ENCODE data around the gene PLAAT1. TPM values are rescaled to one million over a fixed set of nuclear protein-coding genes. Genes with fewer than 3 reads are reported as not detected.

PLAAT1 gene
- 1 to 10 TPM in 1 of 7 donors, under 1 TPM in 4, not detected in 2; 0.54 to 1.8 (median 0.72) TPM for total RNA-seq
- 1 to 10 TPM in 1 of 2 donors, under 1 TPM in 1; 0.18 to 1.9 TPM for polyA plus RNA-seq
- long read RNA-seq, donor 1 = 0 reads
- long read RNA-seq, donor 2, transcript HRASLS-201 (4 exons, 1,066 nt) = major isoform, 8 of 15 reads
- long read RNA-seq, donor 2, partial matches to known transcripts = 7 of 15 reads
- long read RNA-seq, donor 2, other reads (novel, unspliced or antisense) = 0 of 15 reads
- long read RNA-seq, donor 3 = 0 reads

DNA sequence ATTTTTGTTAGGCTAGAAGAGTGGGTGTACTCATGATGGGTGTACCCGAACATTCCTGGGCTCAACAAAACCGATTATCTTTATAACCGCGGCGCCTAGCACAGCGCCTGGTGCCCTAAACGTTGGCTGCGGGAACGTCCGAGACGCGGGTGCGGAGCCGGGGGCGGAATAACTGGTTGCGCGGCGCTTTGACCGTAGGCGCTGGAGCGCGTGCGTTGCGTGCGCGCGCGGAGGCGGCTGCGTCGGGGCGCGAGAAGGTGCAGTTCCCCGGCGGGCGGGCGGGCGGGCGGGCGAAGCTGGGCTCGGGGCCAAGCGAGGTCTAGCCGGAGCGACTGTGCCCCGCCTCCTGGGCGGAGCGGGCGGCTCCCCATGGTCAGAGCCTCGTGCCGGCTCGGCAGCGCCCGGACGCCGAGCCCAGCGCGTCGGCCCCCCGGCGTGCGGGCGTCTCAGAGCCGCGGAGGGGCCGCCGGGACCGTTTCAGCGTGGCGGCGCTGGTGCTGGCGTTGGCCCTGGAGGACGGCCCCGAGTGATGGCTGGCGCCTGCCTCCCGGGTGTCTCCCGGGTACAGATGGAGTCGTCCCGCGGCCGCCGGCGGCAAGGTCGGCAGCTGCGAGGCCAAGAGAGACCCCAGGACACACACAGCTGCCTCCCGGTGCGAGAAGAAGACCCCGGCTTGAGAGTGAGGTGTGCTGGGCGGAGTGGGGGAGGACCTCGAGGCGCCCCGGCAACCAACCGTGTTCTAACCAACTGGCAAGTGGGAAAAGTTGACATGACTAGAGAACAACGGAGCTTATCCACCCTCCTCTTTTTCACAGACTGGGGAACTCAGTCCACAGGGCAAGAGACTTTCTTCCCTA lies at the start of gene PLAAT1:
Gene PLAAT1, plus strand, starts transcription at position 373 of the 857 bp plus-strand sequence. CDS start 14,429 bp downstream, outside the sequence.
- Histone ChIP-seq H3K9me3 (no peaks in the 10 kb centered on the region), H3K27me3 (no peaks in the 10 kb centered on the region), H3K4me1 (ENCODE audit: insufficient read depth) (no peaks in the 10 kb centered on the region), H3K4me3 (peak within 1 kb of the TSS; percentile 24), H3K36me3 (no peaks in the 10 kb centered on the region), H3K27ac (no peak within 1 kb of the TSS)
- intact Hi-C loops (cut with DNase I) = loop anchor here in 1 of 4 donors (10.0 kb wide), 1 partner anchor 436 kb away; no protein-coding TSS in a partner anchor
- no peak for TF ChIP-seq EP300 (IDR thresholded peaks at IDR 0.05)
- TF ChIP-seq POLR2A (IDR thresholded peaks at IDR 0.05) = no peak
- TF ChIP-seq, protein P1, sequence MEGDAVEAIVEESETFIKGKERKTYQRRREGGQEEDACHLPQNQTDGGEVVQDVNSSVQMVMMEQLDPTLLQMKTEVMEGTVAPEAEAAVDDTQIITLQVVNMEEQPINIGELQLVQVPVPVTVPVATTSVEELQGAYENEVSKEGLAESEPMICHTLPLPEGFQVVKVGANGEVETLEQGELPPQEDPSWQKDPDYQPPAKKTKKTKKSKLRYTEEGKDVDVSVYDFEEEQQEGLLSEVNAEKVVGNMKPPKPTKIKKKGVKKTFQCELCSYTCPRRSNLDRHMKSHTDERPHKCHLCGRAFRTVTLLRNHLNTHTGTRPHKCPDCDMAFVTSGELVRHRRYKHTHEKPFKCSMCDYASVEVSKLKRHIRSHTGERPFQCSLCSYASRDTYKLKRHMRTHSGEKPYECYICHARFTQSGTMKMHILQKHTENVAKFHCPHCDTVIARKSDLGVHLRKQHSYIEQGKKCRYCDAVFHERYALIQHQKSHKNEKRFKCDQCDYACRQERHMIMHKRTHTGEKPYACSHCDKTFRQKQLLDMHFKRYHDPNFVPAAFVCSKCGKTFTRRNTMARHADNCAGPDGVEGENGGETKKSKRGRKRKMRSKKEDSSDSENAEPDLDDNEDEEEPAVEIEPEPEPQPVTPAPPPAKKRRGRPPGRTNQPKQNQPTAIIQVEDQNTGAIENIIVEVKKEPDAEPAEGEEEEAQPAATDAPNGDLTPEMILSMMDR (IDR thresholded peaks at IDR 0.05) = no peak
- DNase-seq = peak; percentile 14 to 70 (median 33)
- 1 to 2% (median 1%) methylated on average over 31 to 93 of the region's 93 CpGs for WGBS, 3 donors

DNA sequence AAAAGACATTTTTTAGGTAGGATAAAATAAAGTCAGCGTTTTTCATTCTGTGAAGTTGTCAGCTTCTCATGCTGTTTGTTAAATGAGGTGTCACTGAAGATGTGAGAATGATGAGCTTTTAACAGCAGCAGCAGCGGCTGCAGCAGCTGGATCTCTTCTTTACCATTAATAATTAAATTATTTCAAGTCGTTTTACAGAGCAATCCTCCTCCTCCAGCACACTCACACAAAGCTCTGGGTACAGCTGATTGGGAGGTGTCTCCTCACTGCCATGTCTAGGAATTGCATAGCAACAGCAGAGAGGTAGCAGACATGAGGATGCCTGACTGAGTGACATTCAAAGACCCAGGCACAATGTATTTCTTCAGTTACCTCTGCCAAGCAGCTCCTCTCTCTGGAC lies 46.7 kb upstream of the PLAAT1 start:
- TF ChIP-seq POLR2A (IDR thresholded peaks at IDR 0.05) = no peak
- WGBS, 3 donors = 8 to 11% (median 11%) methylated on average over 3 of the region's 3 CpGs
- intact Hi-C loops (cut with DNase I) = loop anchor here in 1 of 4 donors (10.0 kb wide), 1 partner anchor 910 kb away; no protein-coding TSS in a partner anchor
- Histone ChIP-seq H3K36me3 (no peaks in the 10 kb centered on the region), H3K9me3 (no peaks in the 10 kb centered on the region), H3K27me3 (no peaks in the 10 kb centered on the region), H3K4me3 (no peak overlapping the region), H3K27ac (no peak overlapping the region), H3K4me1 (ENCODE audit: insufficient read depth) (no peaks in the 10 kb centered on the region)
- no peak for DNase-seq

DNA sequence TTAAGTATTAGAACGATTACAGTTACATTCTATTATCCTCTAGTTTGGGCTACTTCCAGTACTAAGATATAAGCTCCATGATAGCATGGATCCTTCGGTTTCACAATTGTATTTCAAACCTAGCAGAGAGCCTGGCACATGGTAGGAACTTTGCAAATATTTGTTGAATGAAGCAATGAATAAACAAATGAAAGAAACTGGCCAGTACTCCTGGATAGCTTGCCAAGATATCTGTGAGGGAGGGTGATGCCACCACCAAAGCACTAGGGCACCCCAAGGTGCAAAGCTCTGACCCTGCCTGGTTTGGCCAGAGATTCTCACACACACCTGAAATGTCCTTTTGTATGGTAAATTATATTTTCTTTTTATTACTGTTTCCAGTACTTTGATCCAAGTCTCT lies 44.3 kb upstream of the PLAAT1 start:
- Histone ChIP-seq H3K36me3 (no peaks in the 10 kb centered on the region), H3K27me3 (no peaks in the 10 kb centered on the region), H3K4me3 (no peak overlapping the region), H3K9me3 (no peaks in the 10 kb centered on the region), H3K4me1 (ENCODE audit: insufficient read depth) (no peaks in the 10 kb centered on the region), H3K27ac (no peak overlapping the region)
- no peak for DNase-seq
- TF ChIP-seq, protein P1 (IDR thresholded peaks at IDR 0.05) = no peak
- no peak for TF ChIP-seq EP300 (IDR thresholded peaks at IDR 0.05)
- intact Hi-C loops (cut with DNase I) = loop anchor here in 1 of 4 donors (10.0 kb wide), 1 partner anchor 912 kb away; no protein-coding TSS in a partner anchor
- WGBS, 3 donors = 80 to 89% (median 85%) methylated on average over 2 of the region's 2 CpGs

DNA sequence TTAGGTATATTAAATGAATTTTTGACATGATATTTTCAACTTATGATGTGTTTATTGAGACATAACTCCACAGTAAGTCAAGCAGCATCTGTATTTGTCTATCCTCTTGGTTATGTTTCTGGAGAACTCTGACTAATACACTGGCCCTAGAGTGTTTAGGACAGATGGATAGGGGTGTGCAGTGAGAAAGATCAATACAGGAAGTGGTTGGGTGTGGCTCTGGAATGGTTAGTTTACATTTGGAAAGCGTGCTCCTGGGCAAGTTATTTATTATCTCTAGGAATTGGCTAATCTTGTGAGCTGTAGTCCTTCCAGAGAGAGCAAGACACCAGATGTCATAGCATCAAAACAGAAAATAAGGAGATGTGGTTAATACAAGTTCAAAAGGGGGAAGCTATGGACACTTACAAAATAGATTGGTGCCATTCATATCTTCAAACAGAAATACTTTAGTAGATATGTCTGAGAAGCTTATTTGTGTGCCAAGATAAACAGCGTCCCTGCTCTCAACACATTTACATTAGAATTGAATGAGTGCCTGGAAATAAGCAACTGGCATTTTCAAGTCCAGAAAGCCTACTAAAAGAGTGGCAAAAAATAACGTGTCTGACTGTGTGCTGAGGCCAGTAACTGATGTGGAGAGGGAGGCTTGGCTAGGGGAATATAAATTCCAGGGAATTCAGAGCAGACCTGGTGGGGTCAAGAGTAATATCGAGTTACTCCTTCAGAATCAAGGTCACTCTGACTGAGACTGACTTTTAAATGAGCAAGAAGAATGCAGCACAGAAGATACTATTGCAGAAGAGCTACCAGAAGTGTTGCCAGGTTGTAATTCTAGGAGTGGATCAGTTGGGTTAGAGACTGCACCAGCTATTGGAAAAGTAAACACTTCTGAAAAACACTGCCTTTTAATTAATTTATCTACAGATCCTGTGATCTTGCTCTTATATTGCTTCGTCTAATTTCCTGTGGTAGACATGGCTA lies 33.4 kb upstream of the PLAAT1 start:
- no peak for DNase-seq
- WGBS, 3 donors = 2 to 13% (median 2%) methylated on average over 5 of the region's 5 CpGs
- H3K27ac ChIP-seq = no peak overlapping the region
- H3K27me3 ChIP-seq = no peaks in the 10 kb centered on the region
- no peaks in the 10 kb centered on the region for H3K4me1 ChIP-seq (ENCODE audit: insufficient read depth)
- no peak overlapping the region for H3K4me3 ChIP-seq
- no peak for TF ChIP-seq POLR2A (IDR thresholded peaks at IDR 0.05)
- TF ChIP-seq, protein P1 (IDR thresholded peaks at IDR 0.05) = no peak
- no peak for TF ChIP-seq EP300 (IDR thresholded peaks at IDR 0.05)
- H3K36me3 ChIP-seq = no peaks in the 10 kb centered on the region
- H3K9me3 ChIP-seq = no peaks in the 10 kb centered on the region
- intact Hi-C loops (cut with DNase I) = no loop called here

Measured in ovary (tissue), 10 donors.